ENCODE measurements around the gene SLC25A1. TPM values are rescaled to one million over a fixed set of nuclear protein-coding genes. Genes with fewer than 3 reads are reported as not detected.

The SLC25A1 gene
- total and polyA plus RNA-seq, 2 donors from 2014 or later, result 62.6 to 128 TPM

GRCh38 chr22:19182472-19183157, 4.1 kb upstream of the SLC25A1 start:
- TF ChIP-seq CTCF (IDR thresholded peaks at IDR 0.05; ENCODE audit: borderline replicate concordance, extremely low read depth, insufficient read depth), result no peak
- H3K4me3 ChIP-seq (ENCODE audit: low read length in 3 of 3), result no peak overlapping the region
- intact Hi-C loops (cut with DNase I), result no loop called here
- H3K9ac ChIP-seq (ENCODE audit: low read length in 3 of 3), result no peak overlapping the region
- no peak for FAIRE-seq
- DNase-seq, result peak in 2 of 5 donors; percentile 37 to 39
- H3K4me1 ChIP-seq (ENCODE audit: control insufficient read depth in 2 of 3, insufficient read depth in 2 of 3, low read depth in 1 of 3, low read length in 3 of 3), result peaks cover 0 to 4% (median 0%) of the 10 kb centered on the region in 3 donors
- H3K9me3 ChIP-seq (ENCODE audit: control insufficient read depth in 2 of 3, insufficient read depth in 1 of 3, low read length in 3 of 3), result no peaks in the 10 kb centered on the region
- no peaks in the 10 kb centered on the region for H3K27me3 ChIP-seq (ENCODE audit: control insufficient read depth, insufficient read depth, low read length)
- no peak overlapping the region for H3K27ac ChIP-seq (ENCODE audit: low read depth in 2 of 2, low read length in 2 of 2)
- peaks cover 0 to 6% (median 0%) of the 10 kb centered on the region in 3 donors for H3K36me3 ChIP-seq (ENCODE audit: control insufficient read depth in 2 of 3, insufficient read depth in 3 of 3, low read length in 3 of 3)

- TF ChIP-seq CTCF (IDR thresholded peaks at IDR 0.05; ENCODE audit: borderline replicate concordance, extremely low read depth, insufficient read depth), result no peak
- Histone ChIP-seq H3K9me3 (ENCODE audit: control insufficient read depth in 2 of 3, insufficient read depth in 1 of 3, low read length in 3 of 3) (no peaks in the 10 kb centered on the region), H3K36me3 (ENCODE audit: control insufficient read depth in 2 of 3, insufficient read depth in 3 of 3, low read length in 3 of 3) (no peaks in the 10 kb centered on the region), H3K4me3 (ENCODE audit: low read length in 3 of 3) (no peak overlapping the region), H3K27ac (ENCODE audit: low read depth in 2 of 2, low read length in 2 of 2) (no peak overlapping the region), H3K4me1 (ENCODE audit: control insufficient read depth in 2 of 3, insufficient read depth in 2 of 3, low read depth in 1 of 3, low read length in 3 of 3) (peaks cover 0 to 11% (median 0%) of the 10 kb centered on the region in 3 donors), H3K9ac (ENCODE audit: low read length in 3 of 3) (no peak overlapping the region), H3K27me3 (ENCODE audit: control insufficient read depth, insufficient read depth, low read length) (no peaks in the 10 kb centered on the region)
- DNase-seq (no peak), FAIRE-seq (no peak)
- intact Hi-C loops (cut with DNase I), result no loop called here
Measured at GRCh38 chr22:19181786-19182471, 3.4 kb upstream of the SLC25A1 start.

DNA sequence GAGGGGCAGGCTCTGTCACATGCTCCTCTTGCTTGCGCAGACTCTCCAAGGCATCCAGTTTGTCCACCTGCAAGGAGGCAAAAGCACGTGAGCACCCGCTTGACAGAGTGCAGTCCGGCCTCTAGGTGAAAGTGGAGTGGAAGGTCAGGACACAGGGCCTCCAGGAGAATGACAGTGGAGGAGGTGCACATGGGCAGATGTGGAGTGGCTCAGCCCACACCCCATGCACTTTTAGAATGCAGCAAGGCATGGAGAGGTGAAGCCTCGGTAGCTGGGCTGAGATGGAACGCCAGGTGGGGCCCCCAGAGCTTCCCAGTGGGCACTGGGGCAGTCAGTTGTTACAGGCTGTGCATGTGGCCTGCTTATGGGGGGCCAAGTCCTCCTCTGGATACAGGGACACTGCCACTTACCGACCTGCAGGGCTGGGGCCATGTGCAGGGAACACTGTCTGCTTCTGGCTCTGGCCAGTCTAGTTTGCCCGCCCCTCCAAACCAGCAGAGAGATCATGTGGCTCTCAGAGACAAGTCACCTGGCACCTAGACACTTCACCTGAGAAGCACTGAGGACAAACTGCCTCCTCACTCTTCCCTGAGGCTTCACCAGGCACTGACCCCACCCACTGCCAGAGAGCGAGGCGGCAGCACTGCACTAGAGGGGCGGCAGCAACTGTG, 2.3 kb upstream of the SLC25A1 start:
- no peaks in the 10 kb centered on the region for H3K9me3 ChIP-seq (ENCODE audit: control insufficient read depth in 2 of 3, insufficient read depth in 1 of 3, low read length in 3 of 3)
- FAIRE-seq (no peak), DNase-seq (no peak)
- intact Hi-C loops (cut with DNase I), result no loop called here
- H3K27ac ChIP-seq (ENCODE audit: low read depth in 2 of 2, low read length in 2 of 2), result no peak overlapping the region
- H3K36me3 ChIP-seq (ENCODE audit: control insufficient read depth in 2 of 3, insufficient read depth in 3 of 3, low read length in 3 of 3), result no peaks in the 10 kb centered on the region
- H3K9ac ChIP-seq (ENCODE audit: low read length in 3 of 3), result no peak overlapping the region
- no peak for TF ChIP-seq CTCF (IDR thresholded peaks at IDR 0.05; ENCODE audit: borderline replicate concordance, extremely low read depth, insufficient read depth)
- no peaks in the 10 kb centered on the region for H3K27me3 ChIP-seq (ENCODE audit: control insufficient read depth, insufficient read depth, low read length)
- no peak overlapping the region for H3K4me3 ChIP-seq (ENCODE audit: low read length in 3 of 3)
- peaks cover 0 to 15% (median 0%) of the 10 kb centered on the region in 3 donors for H3K4me1 ChIP-seq (ENCODE audit: control insufficient read depth in 2 of 3, insufficient read depth in 2 of 3, low read depth in 1 of 3, low read length in 3 of 3)
